ENCODE measurements around the gene CIB4.

GRCh38 chr2:26581991-26582842, 58.9 kb downstream of the CIB4 start:
- TF ChIP-seq CTCF (IDR thresholded peaks at IDR 0.05; ENCODE audit: borderline replicate concordance, extremely low read depth, low read length, poor library complexity, severe bottlenecking) (no peak), EZH2 (IDR thresholded peaks at IDR 0.05; ENCODE audit: borderline replicate concordance, low read depth, low read length, severe bottlenecking) (no peak)

All from DND-41 (cell line).